Liver (tissue), 3 donors: ENCODE data around the gene FBXO44.

Experiments used
- ATF3 ChIP-seq: IDR thresholded peaks from 2 replicates; pipeline ENCODE4 v1.6.1; 2016; ENCODE audit warnings: antibody characterized with exemption
- TAF1 ChIP-seq: conservative IDR thresholded peaks from 2 replicates; pipeline ENCODE4 v1.6.1; 2016; ENCODE audit warnings: antibody characterized with exemption, mild to moderate bottlenecking
- TF ChIP-seq, protein P1 (sequence below): fragments of 150-350 bp; IDR thresholded peaks from 2 replicates; pipeline ENCODE4 v1.5.1; 2017; ENCODE audit warnings: improper control_type of control experiment, low read depth, low read length; ENCODE audit not compliant: missing input control
- donor health status: healthy.
- donor health status: healthy.

DNA sequence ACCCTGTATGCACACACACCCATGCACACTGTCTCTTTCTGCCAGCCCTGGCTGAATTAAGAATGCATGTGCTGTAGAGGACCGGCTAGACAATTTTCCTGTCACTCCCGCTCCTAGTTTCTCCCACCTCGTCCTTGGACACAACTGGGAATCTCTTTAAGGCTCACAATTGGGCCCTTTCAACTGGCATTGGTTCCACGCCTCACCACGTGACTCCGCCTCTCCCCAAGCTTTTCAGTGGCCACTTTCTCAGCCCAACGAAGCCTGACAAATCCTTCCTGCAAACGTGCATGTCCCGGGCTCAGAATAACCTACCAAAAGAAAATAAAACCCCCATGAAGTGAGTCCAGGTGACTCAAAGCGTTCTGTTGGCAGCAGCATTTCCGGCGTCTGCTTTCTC is 34.3 kb upstream of the FBXO44 start:
- TF ChIP-seq ATF3, result no peak
- TF ChIP-seq, protein P1, sequence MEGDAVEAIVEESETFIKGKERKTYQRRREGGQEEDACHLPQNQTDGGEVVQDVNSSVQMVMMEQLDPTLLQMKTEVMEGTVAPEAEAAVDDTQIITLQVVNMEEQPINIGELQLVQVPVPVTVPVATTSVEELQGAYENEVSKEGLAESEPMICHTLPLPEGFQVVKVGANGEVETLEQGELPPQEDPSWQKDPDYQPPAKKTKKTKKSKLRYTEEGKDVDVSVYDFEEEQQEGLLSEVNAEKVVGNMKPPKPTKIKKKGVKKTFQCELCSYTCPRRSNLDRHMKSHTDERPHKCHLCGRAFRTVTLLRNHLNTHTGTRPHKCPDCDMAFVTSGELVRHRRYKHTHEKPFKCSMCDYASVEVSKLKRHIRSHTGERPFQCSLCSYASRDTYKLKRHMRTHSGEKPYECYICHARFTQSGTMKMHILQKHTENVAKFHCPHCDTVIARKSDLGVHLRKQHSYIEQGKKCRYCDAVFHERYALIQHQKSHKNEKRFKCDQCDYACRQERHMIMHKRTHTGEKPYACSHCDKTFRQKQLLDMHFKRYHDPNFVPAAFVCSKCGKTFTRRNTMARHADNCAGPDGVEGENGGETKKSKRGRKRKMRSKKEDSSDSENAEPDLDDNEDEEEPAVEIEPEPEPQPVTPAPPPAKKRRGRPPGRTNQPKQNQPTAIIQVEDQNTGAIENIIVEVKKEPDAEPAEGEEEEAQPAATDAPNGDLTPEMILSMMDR, result no peak
- no peak for TF ChIP-seq TAF1
